ENCODE results near the gene PLEKHH2. TPM values are rescaled to one million over a fixed set of nuclear protein-coding genes. Genes with fewer than 3 reads are reported as not detected.

PLEKHH2 gene
- total and polyA plus RNA-seq, 2 experiments from 2014 or later, result 3.3 to 5.1 TPM

DNA sequence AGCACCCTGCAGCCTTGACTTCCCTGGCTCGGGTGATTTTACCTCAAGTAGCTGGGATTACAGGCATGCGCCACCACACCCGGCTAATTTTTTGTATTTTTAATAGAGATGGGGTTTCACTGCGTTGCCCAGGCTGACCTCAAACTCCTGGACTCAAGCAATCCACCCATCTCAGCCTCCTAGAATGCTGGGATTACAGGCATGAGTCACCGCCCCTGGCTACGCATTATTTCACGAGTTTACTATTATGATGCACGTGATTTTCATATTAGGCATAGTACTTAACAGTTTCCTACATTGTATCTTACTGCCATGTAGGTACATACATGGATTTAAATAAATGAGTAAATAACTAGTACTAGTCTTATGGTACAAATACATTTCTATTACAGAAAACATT is 141.2 kb downstream of the PLEKHH2 start:
- WGBS (ENCODE audit: low lambda C conversion rate, missing lambda C conversion rate), result 94% methylated on average over 8 of the region's 8 CpGs
- no peak for DNase-seq (ENCODE audit: low spot score)
- H3K36me3 ChIP-seq (replicated peaks; ENCODE audit: insufficient read depth, low read depth), result no peaks in the 10 kb centered on the region

DNA sequence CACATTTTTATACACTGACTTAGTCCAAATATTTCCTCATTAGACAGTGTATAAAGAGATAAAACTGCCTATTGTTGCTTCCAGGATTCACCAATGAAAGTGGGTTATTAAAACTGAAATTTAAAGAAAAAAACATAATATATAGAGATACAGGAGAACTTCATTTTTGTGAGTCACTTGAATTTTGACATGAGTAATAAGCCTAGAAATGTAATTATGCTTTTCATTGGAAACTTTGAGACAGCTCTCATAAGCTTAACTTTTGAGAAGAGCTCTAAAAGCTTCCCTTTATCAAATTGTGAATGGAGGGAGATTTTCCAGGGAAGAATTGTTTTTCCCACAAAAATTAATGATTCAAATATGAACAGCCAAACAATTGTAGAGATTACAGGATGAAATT is 150.8 kb downstream of the PLEKHH2 start:
- Histone ChIP-seq H3K9me2 (replicated peaks; ENCODE audit: insufficient read depth) (no peaks in the 10 kb centered on the region), H3K27ac (no peak overlapping the region), H3K79me2 (no peaks in the 10 kb centered on the region), H2AFZ (no peak overlapping the region), H3K4me1 (ENCODE audit: insufficient read depth) (no peaks in the 10 kb centered on the region), H3K9me3 (ENCODE audit: low read depth) (no peaks in the 10 kb centered on the region), H3K36me3 (replicated peaks; ENCODE audit: insufficient read depth, low read depth) (no peaks in the 10 kb centered on the region), H3K4me3 (no peak overlapping the region), H3K27me3 (no peaks in the 10 kb centered on the region), H3K4me2 (no peak overlapping the region), H4K20me1 (ENCODE audit: insufficient read depth, poor library complexity, severe bottlenecking) (no peaks in the 10 kb centered on the region)
- DNase-seq (ENCODE audit: low spot score), result no peak
- TF ChIP-seq, protein P1, sequence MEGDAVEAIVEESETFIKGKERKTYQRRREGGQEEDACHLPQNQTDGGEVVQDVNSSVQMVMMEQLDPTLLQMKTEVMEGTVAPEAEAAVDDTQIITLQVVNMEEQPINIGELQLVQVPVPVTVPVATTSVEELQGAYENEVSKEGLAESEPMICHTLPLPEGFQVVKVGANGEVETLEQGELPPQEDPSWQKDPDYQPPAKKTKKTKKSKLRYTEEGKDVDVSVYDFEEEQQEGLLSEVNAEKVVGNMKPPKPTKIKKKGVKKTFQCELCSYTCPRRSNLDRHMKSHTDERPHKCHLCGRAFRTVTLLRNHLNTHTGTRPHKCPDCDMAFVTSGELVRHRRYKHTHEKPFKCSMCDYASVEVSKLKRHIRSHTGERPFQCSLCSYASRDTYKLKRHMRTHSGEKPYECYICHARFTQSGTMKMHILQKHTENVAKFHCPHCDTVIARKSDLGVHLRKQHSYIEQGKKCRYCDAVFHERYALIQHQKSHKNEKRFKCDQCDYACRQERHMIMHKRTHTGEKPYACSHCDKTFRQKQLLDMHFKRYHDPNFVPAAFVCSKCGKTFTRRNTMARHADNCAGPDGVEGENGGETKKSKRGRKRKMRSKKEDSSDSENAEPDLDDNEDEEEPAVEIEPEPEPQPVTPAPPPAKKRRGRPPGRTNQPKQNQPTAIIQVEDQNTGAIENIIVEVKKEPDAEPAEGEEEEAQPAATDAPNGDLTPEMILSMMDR (IDR thresholded peaks at IDR 0.05; ENCODE audit: poor library complexity), result no peak
- TF ChIP-seq EZH2 (IDR thresholded peaks at IDR 0.05; ENCODE audit: borderline replicate concordance) (no peak), EZH2phosphoT487 (IDR thresholded peaks at IDR 0.05; ENCODE audit: low read depth, severe bottlenecking, unreplicated experiment) (no peak)

More for the DNA sequence above, 141.2 kb downstream of the PLEKHH2 start:
- Histone ChIP-seq H3K4me2 (no peak overlapping the region), H3K4me1 (ENCODE audit: insufficient read depth) (no peaks in the 10 kb centered on the region), H4K20me1 (ENCODE audit: insufficient read depth, poor library complexity, severe bottlenecking) (no peaks in the 10 kb centered on the region), H3K4me3 (no peak overlapping the region), H3K27ac (no peak overlapping the region), H3K9me3 (ENCODE audit: low read depth) (no peaks in the 10 kb centered on the region), H3K79me2 (peaks cover 6% of the 10 kb centered on the region), H3K27me3 (no peaks in the 10 kb centered on the region), H3K9me2 (replicated peaks; ENCODE audit: insufficient read depth) (no peaks in the 10 kb centered on the region), H2AFZ (no peak overlapping the region)
- TF ChIP-seq, protein P1 (IDR thresholded peaks at IDR 0.05; ENCODE audit: poor library complexity), result no peak
- TF ChIP-seq EZH2 (IDR thresholded peaks at IDR 0.05; ENCODE audit: borderline replicate concordance) (no peak), EZH2phosphoT487 (IDR thresholded peaks at IDR 0.05; ENCODE audit: low read depth, severe bottlenecking, unreplicated experiment) (no peak)

DNA sequence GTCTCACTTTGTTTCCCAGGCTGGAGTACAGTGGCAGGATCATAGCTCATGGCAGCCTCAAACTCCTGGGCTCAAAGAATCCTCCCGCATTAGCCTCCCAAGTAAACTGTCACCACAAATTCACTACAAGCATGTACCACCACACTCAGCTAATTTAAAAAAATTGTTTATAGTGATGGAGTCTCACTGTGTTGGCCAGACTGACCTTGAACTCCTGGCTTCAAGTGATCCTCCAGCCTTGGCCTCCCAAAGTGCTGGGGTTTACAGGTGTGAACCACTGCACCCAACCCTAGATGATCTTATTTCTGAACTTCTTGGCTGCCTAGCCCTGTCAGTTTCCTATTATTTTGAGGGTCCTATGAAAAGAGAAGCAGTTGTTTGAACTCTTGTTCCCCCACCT is 151.6 kb downstream of the PLEKHH2 start:
- DNase-seq (ENCODE audit: low spot score), result no peak
- Histone ChIP-seq H3K36me3 (replicated peaks; ENCODE audit: insufficient read depth, low read depth) (no peaks in the 10 kb centered on the region), H3K27me3 (no peaks in the 10 kb centered on the region), H3K27ac (no peak overlapping the region), H2AFZ (no peak overlapping the region), H3K9me2 (replicated peaks; ENCODE audit: insufficient read depth) (no peaks in the 10 kb centered on the region), H3K9me3 (ENCODE audit: low read depth) (no peaks in the 10 kb centered on the region), H3K79me2 (no peaks in the 10 kb centered on the region), H3K4me3 (no peak overlapping the region), H3K4me2 (no peak overlapping the region), H4K20me1 (ENCODE audit: insufficient read depth, poor library complexity, severe bottlenecking) (no peaks in the 10 kb centered on the region), H3K4me1 (ENCODE audit: insufficient read depth) (no peaks in the 10 kb centered on the region)
- TF ChIP-seq, protein P1 (IDR thresholded peaks at IDR 0.05; ENCODE audit: poor library complexity), result no peak
- no peak for TF ChIP-seq EZH2 (IDR thresholded peaks at IDR 0.05; ENCODE audit: borderline replicate concordance)
- TF ChIP-seq EZH2phosphoT487 (IDR thresholded peaks at IDR 0.05; ENCODE audit: low read depth, severe bottlenecking, unreplicated experiment), result no peak
- 89% methylated on average over 1 of the region's 1 CpG for WGBS (ENCODE audit: low lambda C conversion rate, missing lambda C conversion rate)

DNA sequence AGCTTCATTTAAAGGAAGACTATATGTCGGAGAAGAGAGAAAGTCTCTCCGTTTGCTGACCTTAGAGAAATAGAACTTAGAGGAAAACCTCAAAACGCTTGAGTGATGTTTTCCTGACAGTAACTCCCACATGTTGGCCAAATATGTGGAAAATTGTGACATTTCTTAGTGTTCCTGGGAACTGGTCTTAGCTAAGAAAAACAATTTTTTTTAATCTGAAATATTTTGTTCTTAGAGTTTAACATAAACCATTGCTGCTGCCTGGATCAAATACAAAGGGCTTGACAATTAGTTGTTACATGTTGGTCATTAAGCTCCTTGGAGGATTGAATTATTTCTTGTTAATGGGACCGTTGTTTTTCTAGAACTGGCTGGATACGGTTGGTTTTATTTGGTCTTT is 153.1 kb downstream of the PLEKHH2 start:
- H3K4me3 ChIP-seq, result no peak overlapping the region
- no peak for TF ChIP-seq EZH2phosphoT487 (IDR thresholded peaks at IDR 0.05; ENCODE audit: low read depth, severe bottlenecking, unreplicated experiment)
- TF ChIP-seq, protein P1 (IDR thresholded peaks at IDR 0.05; ENCODE audit: poor library complexity), result no peak
- no peaks in the 10 kb centered on the region for H4K20me1 ChIP-seq (ENCODE audit: insufficient read depth, poor library complexity, severe bottlenecking)
- H3K79me2 ChIP-seq, result no peaks in the 10 kb centered on the region
- H3K27ac ChIP-seq, result no peak overlapping the region
- H2AFZ ChIP-seq, result no peak overlapping the region
- 92% methylated on average over 5 of the region's 5 CpGs for WGBS (ENCODE audit: low lambda C conversion rate, missing lambda C conversion rate)
- DNase-seq (ENCODE audit: low spot score), result no peak
- H3K9me2 ChIP-seq (replicated peaks; ENCODE audit: insufficient read depth), result no peaks in the 10 kb centered on the region
- H3K4me1 ChIP-seq (ENCODE audit: insufficient read depth), result no peaks in the 10 kb centered on the region
- no peaks in the 10 kb centered on the region for H3K36me3 ChIP-seq (replicated peaks; ENCODE audit: insufficient read depth, low read depth)
- no peaks in the 10 kb centered on the region for H3K9me3 ChIP-seq (ENCODE audit: low read depth)
- no peak overlapping the region for H3K4me2 ChIP-seq
- no peaks in the 10 kb centered on the region for H3K27me3 ChIP-seq

Data from hepatocyte (in vitro differentiated cells).